GM12878 (cell line): ENCODE data around the gene DYNLL1. TPM values are rescaled to one million over a fixed set of nuclear protein-coding genes. Genes with fewer than 3 reads are reported as not detected.

ENCODE experiments used
- MTA2 ChIP-seq: fragments of 450-650 bp; IDR thresholded peaks from 2 replicates; pipeline ENCODE4 v1.6.1; 2016; ENCODE audit warnings: low read depth, mild to moderate bottlenecking, moderate library complexity
- SMARCA5 ChIP-seq: fragments of 450-650 bp; IDR thresholded peaks from 2 replicates; pipeline ENCODE4 v1.6.1; 2017; ENCODE audit warnings: mild to moderate bottlenecking
- polyA plus RNA-seq, 11 experiments: library from polyadenylated mRNA; depleted of rRNA in 4 of 11; unstranded in 6 of 11; stranded (reverse) in 5 of 11; fragments of >200 nt; fragmentation: Nextera tagmentation in 4 of 11; fragmentation: Illumina TruSeq in 1 of 11; extraction: Ambion mirVana in 4 of 11; extraction: Trizol in 1 of 11; gene quantifications; 1 replicate in 1 of 11; 2 replicates in 10 of 11; pipeline versions ENCODE4 v1.2.1 to v1.2.3, GENCODE V29; 2011 to 2016; ENCODE audit warnings: inconsistent platforms in 2 of 11, missing spikeins in 2 of 11, low read depth in 1 of 11
- total RNA-seq, 4 experiments: library from RNA; depleted of rRNA in 3 of 4; stranded (reverse); fragments of >200 nt in 3 of 4; fragmentation: Illumina TruSeq in 1 of 4; extraction: Trizol in 1 of 4; gene quantifications; 2 replicates each; pipeline versions ENCODE4 v1.2.1 to v1.2.3, GENCODE V29; 2013 to 2021
- TF ChIP-seq, protein P1 (sequence below): fragments of 450-650 bp; IDR thresholded peaks from 2 replicates; pipeline ENCODE4 v1.6.1; 2016; ENCODE audit warnings: mild to moderate bottlenecking
- TF ChIP-seq, protein P2 (sequence below): fragments of 450-650 bp; IDR thresholded peaks from 2 replicates; pipeline ENCODE4 v1.6.1; 2017; ENCODE audit warnings: mild to moderate bottlenecking, moderate library complexity
- TF ChIP-seq, protein P3 (sequence below): IDR thresholded peaks from 2 replicates; pipeline ENCODE4 v1.6.1; 2012; ENCODE audit warnings: improper control_type of control experiment, low read depth, low read length; ENCODE audit not compliant: insufficient replicate concordance

DYNLL1 gene
- total and polyA plus RNA-seq, 10 of the 15 experiments (the other 5 are each of a cell fraction or from before 2014, with no cell fraction given), result 239 to 796 (median 379) TPM

DNA sequence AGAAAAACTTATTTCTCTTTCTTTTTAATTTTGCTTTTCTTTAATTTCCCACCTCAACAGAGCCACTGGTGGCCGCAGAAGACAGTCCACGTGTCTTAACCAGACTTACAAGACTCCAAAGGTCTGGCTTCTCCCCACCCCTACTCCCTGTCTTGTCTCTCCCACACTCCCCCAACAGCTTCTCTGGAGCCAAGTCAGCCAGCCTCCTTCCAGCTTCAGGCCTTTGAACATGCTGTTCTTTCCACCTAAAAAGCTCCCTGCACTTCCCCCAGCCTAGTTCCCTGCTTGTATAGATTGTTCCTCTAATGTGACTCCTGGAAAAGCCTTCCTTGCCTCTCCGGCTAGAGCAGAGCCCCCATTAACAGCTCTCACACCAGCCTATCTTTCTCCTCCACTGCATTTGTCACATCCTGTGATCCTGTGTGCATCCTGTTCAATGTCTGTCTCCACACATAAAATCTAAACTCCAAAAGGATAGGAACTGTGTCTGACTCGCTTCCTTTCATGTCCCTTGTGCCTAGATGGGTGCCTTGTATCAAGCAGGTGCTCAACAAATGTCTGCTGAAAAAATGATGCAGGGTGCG is 7.8 kb upstream of the DYNLL1 start (continued):
- TF ChIP-seq, protein P1, sequence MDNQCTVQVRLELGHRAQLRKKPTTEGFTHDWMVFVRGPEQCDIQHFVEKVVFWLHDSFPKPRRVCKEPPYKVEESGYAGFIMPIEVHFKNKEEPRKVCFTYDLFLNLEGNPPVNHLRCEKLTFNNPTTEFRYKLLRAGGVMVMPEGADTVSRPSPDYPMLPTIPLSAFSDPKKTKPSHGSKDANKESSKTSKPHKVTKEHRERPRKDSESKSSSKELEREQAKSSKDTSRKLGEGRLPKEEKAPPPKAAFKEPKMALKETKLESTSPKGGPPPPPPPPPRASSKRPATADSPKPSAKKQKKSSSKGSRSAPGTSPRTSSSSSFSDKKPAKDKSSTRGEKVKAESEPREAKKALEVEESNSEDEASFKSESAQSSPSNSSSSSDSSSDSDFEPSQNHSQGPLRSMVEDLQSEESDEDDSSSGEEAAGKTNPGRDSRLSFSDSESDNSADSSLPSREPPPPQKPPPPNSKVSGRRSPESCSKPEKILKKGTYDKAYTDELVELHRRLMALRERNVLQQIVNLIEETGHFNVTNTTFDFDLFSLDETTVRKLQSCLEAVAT, result no peak
- TF ChIP-seq, protein P2, sequence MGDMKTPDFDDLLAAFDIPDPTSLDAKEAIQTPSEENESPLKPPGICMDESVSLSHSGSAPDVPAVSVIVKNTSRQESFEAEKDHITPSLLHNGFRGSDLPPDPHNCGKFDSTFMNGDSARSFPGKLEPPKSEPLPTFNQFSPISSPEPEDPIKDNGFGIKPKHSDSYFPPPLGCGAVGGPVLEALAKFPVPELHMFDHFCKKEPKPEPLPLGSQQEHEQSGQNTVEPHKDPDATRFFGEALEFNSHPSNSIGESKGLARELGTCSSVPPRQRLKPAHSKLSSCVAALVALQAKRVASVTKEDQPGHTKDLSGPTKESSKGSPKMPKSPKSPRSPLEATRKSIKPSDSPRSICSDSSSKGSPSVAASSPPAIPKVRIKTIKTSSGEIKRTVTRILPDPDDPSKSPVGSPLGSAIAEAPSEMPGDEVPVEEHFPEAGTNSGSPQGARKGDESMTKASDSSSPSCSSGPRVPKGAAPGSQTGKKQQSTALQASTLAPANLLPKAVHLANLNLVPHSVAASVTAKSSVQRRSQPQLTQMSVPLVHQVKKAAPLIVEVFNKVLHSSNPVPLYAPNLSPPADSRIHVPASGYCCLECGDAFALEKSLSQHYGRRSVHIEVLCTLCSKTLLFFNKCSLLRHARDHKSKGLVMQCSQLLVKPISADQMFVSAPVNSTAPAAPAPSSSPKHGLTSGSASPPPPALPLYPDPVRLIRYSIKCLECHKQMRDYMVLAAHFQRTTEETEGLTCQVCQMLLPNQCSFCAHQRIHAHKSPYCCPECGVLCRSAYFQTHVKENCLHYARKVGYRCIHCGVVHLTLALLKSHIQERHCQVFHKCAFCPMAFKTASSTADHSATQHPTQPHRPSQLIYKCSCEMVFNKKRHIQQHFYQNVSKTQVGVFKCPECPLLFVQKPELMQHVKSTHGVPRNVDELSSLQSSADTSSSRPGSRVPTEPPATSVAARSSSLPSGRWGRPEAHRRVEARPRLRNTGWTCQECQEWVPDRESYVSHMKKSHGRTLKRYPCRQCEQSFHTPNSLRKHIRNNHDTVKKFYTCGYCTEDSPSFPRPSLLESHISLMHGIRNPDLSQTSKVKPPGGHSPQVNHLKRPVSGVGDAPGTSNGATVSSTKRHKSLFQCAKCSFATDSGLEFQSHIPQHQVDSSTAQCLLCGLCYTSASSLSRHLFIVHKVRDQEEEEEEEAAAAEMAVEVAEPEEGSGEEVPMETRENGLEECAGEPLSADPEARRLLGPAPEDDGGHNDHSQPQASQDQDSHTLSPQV, result no peak
- no peak for TF ChIP-seq SMARCA5
- TF ChIP-seq, protein P3, sequence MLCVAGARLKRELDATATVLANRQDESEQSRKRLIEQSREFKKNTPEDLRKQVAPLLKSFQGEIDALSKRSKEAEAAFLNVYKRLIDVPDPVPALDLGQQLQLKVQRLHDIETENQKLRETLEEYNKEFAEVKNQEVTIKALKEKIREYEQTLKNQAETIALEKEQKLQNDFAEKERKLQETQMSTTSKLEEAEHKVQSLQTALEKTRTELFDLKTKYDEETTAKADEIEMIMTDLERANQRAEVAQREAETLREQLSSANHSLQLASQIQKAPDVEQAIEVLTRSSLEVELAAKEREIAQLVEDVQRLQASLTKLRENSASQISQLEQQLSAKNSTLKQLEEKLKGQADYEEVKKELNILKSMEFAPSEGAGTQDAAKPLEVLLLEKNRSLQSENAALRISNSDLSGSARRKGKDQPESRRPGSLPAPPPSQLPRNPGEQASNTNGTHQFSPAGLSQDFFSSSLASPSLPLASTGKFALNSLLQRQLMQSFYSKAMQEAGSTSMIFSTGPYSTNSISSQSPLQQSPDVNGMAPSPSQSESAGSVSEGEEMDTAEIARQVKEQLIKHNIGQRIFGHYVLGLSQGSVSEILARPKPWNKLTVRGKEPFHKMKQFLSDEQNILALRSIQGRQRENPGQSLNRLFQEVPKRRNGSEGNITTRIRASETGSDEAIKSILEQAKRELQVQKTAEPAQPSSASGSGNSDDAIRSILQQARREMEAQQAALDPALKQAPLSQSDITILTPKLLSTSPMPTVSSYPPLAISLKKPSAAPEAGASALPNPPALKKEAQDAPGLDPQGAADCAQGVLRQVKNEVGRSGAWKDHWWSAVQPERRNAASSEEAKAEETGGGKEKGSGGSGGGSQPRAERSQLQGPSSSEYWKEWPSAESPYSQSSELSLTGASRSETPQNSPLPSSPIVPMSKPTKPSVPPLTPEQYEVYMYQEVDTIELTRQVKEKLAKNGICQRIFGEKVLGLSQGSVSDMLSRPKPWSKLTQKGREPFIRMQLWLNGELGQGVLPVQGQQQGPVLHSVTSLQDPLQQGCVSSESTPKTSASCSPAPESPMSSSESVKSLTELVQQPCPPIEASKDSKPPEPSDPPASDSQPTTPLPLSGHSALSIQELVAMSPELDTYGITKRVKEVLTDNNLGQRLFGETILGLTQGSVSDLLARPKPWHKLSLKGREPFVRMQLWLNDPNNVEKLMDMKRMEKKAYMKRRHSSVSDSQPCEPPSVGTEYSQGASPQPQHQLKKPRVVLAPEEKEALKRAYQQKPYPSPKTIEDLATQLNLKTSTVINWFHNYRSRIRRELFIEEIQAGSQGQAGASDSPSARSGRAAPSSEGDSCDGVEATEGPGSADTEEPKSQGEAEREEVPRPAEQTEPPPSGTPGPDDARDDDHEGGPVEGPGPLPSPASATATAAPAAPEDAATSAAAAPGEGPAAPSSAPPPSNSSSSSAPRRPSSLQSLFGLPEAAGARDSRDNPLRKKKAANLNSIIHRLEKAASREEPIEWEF, result no peak
- TF ChIP-seq MTA2, result no peak
